CD4-positive, alpha-beta T cell treated with Interferon gamma for 1 hour (primary cell): ENCODE data around the gene PTOV1.

Experiments
- DNase-seq: peaks from one replicate; pipeline ENCODE4 v3.0.0-alpha.2; 2020

PTOV1 gene

DNA sequence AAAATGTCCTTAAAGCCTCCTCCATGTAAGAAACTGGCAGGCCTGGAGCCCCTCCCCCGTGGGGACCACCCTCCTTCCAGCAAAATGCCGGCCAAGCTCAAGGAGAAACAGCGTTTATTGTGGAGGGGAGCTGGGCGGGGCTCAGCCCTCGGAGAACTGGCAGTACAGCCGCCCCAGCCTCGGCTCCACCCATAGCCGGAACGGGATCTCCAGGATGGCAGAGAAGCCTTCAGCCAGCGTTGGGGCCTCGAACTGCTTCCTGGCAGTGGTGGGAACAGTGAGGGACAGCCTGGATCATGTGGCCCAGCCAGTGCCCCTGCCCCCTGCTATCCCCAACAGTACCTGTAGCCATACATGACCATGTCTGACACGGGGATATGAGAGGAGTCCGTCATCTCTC lies 10.1 kb downstream of the PTOV1 start:
- no peak for DNase-seq

DNA sequence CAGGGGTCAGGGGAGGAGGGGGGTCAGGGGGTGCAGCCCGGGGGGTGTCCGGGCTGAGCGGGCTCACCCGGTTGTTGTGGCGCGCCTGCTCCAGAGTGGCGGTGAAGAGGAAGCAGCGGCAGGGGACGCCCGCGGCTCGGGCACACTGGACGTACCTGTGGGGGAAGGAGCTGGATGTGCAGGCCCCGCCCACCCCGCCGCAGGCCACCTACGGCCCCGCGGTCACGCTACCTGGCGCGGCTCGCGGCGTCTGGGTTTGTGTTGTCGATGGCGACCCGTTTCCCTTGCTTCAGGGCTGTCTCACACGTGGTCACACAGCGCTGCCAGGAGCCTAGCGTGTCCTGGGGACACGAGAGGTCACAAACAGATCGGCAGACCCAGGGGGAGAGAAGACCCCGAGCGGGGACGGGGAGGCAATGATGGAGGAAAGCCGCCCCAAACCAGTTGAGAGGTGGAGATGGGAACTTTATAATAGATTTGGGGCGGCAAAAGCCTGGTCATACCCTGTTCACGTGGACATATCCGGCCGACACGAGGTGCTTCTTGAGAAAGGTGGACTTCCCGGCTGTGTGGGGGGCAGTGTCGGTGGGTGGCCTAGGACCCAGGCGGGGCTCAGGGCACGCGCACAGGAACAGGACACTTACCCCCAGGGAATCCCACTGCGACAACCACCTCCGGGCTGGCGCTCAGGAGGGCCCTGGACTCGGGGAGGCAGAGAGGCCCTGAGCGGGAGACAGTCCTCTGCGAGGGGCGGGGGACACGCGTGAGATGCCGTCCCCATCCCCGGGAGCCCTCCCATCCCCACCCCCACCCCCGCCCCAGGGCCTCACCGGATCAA lies 10.8 kb downstream of the PTOV1 start:
- no peak for DNase-seq

DNA sequence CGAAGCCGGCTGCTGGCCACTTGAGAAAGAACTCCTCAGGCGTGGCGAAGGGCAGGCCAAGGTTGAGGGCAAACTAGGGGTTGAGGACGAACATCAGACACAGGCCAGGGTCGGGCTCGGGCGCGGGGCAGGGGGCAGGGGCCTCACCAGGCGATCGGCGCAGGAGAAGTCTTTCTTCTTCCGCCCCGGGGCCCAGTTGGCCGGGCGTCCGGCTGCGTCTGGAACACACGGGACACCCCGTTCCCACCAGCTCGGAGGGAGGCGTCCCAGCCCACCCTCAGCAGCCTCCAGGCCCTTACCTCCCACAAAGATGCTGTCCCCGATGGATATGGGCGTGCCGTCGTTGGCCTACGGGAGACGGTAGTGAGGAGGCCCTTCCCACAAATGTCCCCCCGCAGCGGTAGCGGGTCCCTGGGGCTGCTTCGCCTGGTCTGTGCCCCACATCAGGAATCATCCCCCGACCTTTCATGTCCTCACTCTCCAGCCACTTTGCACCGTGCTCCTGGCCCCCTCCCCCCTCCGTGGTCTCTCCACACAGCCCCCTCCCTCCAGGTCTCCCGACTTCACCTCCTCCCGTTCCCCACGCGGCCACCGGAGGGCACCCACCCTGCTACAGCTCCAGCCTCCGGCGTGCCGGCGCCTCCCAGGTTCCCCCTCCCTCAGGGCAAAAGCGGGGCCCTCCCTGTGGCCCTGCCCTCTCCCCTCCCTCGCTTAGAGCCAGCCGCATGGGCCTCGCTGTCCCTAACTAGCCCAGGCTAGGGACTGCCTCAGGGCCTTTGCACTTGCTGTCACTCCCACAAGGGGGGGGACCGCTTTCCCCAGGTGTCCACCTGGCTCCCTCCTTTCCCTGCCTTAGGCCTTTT lies 11.7 kb downstream of the PTOV1 start:
- DNase-seq: no peak

DNA sequence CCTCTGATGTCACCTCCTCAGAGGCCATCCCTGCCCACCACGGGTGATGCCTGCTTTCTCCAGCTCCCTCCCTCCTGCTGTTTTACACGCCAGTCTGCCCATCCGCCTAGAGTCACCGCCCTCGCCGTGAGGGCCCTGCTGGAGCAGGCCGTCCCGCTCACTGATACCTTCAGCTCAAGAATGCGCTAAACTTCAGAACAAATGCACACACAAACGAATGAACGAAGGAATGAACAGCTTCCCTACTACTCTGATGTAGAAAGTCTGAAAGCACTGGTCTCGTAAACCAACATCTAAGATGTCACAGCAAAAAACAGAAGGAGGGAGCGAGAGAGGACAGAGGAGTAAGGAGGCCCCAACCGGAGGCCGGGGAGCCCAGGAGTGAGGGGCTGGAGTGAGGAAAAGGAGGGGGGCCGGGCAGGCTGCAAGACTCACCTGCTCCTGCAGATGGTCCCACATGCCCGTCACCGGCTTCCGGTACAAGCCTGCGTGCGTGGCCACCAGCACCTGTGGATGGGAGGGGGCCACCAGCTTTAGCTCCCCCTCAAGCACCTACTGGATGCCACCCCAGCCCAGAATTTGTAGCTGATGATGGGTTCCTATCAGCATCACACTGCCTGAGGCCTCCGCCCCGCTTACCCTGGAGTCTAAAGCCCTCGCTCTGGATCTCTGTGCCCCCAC lies 12.4 kb downstream of the PTOV1 start:
- no peak for DNase-seq

DNA sequence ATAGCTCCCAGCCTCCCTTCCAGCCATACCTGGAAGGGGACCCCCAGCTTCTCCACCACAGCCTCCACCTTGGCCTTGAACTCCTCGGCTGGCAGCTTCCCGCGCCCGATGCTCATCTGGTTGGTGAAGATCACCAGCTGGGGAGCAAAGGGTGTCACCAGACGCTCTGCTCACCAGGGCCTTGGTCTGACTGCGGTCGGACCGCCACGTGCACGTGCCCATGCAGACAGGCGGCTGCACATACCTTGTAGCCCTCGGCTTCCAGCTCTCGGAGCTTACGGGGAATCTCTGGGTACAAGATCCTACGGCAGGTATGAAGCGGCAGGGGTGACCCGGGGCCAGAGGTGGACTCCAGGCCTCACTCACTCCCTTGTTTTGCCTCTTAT lies 13.0 kb downstream of the PTOV1 start:
- no peak for DNase-seq

DNA sequence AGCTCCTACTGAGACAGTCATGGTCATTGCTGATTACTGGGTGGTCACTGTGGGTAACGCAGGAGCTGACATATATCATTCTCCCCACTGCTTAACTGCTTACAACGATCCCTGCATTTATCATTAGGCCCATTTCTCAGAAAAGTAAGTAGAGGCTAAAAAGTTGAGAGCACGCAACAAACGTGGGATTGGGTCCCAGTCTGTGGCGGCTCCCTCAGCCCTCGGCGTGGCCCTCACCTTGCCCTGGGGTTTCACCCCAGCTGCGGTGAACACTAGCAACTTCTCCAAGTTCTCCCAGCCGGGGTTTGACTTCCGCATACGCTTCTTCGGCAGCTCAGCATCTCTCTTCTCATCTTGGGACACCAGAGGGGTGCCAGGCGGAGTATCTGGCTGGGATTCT lies 13.9 kb downstream of the PTOV1 start:
- no peak for DNase-seq

DNA sequence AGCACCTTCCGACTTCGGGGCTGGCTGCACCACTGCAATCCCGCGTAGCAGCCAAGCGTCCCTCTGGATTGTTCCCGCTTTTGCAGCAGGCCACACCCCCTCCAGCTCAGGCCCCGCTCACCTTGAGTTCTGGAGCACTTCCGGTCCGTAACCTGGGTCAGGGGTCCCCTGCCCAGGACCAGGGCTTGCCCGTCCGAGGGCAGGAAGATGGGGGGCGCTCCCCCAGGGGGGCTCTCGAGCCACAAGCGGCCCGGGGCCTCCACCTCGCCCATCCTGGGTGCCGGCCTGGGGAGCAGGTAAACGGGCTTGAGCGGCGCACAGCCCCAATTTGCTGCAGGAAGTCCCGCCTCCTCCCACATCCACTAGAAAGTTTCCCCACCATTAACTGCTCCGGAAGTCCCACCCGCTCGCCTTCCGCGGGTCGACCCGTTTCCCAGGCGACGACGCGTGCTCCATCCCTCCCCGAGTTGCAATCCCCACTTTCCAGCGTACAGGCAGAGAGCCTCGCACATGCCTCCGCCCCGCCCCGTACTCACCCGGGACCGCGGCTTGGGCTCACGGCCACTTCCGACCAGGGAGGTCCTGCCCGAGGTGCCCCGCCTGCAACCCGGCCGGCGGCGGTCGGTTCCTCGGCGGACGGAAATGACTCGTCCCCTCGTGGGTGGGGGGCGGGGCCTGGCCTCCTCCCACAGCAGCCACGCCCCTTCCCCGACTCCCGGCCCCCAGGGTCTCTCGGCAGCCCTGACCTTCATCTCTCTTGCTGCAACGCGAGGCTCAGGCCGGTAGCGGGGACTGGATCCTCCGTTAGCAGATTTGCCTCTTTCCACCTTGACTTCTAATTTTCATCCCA lies 16.2 kb downstream of the PTOV1 start, which contains the start of gene PNKP:
Gene PNKP, minus strand, starts transcription at position 644 of the 850 bp plus-strand sequence. Its CDS starts 372 bp downstream, at position 272.
- DNase-seq: peak; percentile 86

DNA sequence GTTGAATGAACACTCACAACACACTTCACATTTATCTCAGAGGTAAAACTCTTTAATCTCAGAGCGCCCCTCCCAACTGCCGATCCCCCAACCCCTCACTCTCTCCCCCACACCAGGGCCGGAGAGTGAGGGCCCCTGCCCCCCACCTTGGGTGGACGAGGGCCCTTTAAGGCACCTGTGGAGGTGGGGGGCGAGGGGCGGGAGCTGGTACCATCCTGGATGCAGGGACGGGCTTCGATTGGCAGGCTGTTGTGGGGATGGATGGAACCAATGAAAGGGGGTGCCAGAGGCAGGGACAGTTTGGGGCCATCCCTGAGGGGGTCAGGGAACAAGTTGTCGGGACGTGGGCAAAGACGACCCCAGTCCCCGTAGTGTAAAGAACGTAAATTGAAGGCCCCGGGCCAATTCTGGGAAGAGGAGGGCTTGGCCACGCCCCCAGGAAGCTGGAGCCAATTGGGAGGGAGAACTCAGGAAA lies 18.1 kb downstream of the PTOV1 start:
- no peak for DNase-seq

DNA sequence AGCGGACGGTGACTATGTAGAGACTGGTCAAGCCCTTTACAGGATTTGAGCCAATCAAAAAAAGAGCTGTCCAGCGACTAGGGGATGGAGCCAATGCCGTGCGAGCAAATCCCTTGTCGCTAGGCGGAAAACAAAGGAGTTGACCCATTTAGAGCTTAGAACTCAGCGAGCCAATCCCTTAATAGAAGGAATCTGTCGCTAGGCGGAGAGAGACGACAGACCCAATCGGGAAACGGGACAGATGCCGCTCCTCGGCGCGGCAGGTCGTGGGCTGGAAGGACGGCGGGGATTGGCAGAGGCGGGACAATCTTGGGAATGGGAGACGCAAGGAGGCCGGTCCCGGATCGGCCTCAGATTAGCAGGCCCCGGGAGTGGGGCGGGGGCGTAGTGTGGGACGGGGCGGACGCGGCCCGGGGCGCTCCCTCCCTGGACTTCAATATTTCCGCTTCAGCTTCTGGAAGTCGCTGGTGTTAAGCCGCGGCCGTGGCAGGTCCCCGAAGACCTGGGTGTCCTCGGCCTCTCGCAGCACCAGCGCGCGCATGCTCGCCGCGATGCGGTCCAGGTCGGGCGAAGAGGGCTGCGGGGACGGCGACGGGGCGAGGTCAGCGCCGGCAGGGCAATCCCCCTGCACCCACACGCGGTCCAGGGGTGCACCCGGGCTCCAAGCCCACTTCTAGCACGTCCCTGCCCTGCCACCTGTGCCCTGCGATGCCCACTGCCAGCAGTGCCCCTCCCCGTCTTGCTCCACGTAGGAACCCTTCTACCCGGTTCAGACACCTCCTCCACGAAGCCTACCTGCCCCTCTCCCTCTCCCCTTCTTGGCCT lies 18.7 kb downstream of the PTOV1 start:
- peak; percentile 97 for DNase-seq

DNA sequence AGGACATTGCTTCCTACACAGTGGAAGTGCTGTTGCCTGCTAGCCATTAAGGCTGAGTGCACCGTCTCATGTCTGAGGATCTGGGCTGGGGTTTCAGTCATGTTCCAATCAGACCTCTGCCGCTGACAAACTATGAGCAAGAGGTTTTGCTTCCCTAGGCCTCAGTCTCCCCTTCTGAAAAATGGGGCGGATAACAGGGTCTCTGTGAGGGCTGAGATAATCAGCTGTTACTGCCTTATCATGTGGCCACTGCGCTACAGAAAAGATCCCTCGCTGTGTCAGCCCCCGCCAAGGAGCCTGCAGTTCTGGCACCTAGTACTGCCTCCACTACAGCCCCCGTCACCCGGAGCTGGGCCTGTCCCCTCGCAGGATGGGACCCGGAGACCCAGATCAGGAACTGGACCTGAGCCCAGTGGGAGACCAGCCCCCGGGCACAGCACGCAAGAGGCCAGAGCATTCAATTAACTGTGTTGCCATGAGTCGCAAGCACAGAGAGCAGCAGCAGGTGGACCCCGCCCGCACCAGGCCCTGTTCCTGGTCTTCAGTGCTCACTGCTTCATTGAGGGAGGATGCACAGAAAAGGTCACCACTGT lies 19.4 kb downstream of the PTOV1 start:
- DNase-seq: no peak

DNA sequence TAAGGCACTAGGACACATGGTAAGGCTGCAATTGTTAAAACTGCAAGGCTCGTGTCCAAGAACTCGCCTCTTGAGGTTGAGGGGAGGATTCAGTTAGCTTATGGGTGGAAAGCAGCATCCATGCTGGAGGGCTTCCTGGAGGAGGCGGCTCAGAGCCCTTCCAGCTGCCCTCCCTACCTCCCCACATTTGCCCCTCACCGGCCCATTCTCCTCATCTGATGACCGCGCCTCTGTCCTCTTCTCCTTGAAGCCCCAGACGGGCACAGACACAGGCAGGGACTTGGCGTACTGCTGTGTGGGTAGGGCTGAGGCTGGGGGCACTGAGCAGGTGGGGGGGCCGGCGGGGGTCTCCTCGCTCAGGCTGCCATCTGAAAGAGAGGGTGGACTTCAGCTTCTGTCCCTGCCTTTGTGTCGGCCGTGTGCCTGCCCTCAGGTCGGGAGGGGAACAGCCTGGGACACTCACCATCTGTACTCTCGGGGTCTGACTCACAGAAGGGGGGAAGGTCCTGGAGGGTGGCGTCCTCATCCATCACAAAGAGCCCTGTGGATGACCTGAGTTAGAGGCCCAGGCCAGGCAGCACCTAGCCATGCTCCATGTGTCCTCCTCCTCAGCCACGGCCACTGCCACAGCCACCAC lies 20.5 kb downstream of the PTOV1 start:
- DNase-seq: no peak

DNA sequence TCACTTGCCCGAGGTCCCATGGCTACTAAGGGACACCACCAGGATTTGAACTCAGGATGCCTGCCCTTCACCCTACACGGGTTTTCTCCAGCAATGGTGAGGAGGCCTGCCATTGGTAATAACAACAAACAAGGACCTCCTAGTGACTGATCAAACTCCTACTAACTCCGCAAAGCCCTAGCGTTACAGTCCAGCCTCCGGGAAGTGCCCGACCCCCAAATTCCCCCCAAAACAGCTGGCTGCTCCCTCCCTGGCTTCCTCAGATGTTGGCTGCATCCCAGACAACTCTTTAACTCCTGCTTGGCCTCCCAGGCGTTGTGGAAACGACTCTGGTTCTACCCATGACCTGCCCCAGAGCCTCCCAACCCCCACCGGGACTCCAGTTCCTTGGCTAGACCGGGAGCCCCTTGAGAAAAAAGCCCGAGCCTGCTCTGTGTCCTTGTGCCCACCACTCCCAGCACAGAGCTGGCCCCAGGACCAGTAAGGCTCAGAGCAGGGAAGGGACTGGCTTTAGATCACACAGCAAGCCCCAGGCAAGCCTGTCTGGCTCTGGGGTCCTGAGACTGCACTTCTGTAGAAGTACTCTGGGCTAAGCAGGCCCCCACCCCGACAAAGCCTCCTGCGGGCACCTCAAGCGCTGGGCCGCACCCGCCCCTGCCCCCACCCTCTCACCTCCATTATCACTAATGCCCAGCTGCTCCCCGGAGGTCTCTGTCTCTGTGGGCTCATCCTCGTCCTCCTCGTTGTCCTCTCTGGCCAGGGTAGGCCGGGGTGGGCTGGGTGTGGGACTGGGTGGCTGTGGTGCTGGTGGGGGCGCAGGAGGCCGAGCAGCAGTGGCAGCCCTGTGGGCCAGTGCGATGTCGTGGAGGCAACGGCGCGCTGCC lies 21.5 kb downstream of the PTOV1 start:
- DNase-seq: no peak

DNA sequence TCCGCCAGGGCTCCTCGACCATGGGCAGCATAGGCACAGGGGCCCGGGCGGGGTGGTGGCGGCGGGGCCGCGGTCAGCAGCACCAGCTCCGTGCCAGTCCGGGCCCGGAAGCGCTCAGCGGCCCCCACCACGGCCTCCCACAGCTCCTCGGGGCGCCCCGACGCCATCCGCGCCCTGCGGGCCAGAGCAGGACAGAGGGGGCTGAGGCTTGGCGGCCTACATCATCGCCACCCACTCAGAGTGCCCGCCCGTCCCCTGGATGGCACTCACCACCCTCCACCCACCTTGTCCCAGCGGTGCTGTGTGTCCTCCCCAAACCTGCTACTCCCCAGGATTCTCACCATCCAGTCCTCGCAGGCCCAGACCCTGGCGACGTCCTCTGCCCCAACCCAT lies 22.2 kb downstream of the PTOV1 start:
- DNase-seq: no peak

DNA sequence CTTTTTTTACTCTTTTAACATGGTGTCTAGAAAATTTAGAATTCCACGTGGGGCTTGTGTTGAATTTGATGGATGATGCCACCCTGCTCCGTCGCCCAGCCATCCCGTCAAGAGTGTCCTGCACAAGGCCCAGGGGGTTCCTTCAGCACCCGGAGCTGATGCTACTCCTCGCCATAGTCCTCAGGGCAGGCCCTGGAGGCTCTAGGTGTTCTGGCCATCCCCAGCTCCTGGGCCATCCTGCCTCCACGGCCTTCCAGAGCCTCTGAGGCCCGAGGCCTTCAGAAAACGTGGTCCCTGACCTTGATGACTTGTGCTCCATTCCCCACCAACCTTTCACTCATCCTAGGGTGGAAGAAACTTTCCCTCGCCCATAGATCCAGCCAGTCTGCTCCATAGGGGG lies 22.9 kb downstream of the PTOV1 start:
- no peak for DNase-seq

DNA sequence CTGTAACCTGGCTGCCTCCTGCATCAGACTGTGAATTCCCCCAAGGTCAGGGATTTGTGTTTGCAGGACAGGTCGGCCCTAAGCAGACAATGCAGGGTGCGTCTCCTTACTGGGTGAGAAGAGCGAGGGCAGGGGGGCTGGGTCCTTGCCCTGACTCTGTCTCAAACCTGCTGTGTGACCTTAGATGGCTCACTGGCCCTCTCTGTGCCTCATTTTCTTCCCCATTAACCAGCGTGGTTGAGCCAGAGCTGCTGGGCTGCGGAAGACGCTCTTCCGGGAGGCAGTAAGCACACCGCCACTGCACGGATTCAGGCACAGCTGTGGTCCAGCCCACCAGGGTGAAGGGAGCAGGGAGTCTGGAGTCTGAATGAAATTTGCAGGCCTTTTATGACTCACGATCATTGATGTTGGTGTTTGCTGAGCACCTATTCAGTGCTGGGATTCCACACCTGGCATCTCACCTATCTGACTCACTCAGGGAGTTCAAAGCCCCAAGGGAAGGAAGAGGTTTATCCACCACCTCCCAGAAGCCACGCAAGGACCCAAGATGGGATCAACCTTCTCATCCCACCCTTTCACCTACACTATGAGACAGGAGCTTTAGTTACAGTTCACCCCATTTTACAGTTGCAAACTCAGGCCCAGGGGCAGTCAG lies 23.7 kb downstream of the PTOV1 start:
- no peak for DNase-seq

DNA sequence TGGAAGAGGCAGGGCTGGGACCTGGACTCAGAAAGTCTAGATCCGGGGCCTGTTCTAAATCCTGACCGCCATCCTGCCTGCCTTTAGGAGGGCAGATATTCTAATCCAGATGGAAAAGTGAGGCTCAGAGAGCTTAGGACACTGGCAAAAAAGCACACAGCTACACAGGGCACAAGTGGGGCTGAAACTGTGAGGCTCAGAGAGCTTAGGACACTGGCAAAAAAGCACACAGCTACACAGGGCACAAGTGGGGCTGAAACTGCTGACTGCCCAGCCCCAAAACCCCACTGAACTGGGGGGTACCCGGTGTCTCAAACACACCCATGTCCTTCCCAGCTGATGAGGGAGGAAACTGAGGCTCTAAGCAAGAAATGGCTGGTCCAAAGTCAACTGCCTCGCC lies 24.2 kb downstream of the PTOV1 start:
- no peak for DNase-seq

DNA sequence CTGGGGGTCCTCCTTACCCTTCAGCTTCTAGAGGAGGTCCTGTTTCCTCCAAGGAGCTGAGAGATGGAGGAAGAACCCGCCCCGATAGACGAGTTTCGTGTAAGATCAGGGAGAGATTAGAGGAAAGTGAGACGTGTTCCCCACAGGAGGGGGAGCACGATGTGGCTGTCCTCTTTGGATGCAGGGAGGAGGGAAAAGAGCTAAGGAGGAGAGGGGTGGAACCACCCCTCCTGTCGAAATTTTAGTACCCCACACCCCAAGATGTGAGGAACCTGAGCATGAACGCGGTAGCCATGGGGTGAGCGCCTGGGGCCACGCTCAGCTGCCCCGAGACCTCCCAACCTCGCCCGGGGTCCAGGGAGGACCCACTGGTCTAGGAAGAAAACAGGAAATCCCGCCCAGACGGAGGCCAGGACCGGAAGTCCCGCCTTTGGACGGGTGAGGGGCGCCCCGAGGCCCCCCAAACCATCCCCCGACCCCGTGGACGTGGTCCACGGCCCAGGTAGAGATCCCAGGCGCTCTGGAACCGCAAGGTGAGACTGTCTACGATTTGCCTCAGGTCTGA lies 25.0 kb downstream of the PTOV1 start:
- peak; percentile 53 for DNase-seq

DNA sequence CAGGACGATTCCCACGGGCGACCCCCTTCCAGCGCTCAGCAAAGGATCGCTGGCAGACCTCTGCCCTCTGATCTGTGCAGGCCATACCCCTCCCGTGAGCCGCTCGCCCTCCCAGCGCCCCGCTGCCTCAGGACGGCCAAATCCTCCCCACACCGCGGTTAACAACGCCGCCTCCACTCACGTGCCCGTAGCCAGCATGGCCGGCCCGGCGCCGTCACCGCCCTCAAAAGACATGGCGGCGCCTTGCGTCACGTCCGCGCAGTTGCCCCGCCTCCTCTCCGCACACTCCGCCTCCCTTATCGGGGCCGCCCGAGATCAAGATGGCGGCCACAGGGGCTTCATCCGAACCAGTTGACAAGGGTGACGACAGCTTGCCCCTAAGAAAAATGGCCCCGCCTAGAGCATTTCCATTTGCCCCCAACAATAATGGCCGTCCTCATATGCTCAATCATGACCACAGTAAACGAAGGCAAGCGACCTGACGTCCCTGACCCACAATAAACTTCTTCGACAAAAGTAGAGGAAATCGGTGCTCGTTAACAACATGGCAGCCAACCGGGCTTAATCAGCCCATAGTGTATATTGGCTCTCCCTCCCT lies 25.6 kb downstream of the PTOV1 start:
- DNase-seq: peak; percentile 99
